AG08396 (cell line): ENCODE results near the gene TYSND1.
A peak's percentile ranks its signal among the peaks of the same experiment; 100 is the strongest.
"Not testable (repeated sequence)": the region's sequence is repeated elsewhere in the genome, so short reads cannot be mapped to it uniquely, and the experiment has no call there.

ENCODE experiments used
- DNase-seq: peaks from one replicate; pipeline ENCODE4 v3.0.0; 2012; ENCODE audit warnings: low spot score, mixed read lengths

TYSND1 gene

DNA sequence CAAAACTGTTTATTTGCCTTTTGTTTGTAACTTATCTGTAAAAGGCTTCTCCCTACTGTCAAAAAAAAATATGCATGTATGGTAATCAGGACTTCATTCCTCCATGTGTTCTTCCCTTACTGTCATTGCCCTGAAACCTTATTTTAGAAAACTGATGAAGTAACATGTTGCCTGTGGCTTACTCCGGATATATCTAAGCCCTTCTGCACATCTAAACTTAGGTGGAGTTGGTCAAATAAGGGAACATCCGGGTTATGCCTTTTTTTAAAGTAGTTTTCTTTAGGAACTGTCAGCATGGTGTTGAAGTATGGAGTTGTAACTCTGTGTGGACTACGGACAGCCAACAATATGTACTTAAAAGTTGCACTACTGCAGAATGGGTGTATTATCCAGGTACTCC is 17.7 kb upstream of the TYSND1 start:
- DNase-seq: no peak

- no peak for DNase-seq
Measured at GRCh38 chr10:70163448-70163847, 16.9 kb upstream of the TYSND1 start.

GRCh38 chr10:70162892-70163201 is 16.3 kb upstream of the TYSND1 start:
- no peak for DNase-seq

DNA sequence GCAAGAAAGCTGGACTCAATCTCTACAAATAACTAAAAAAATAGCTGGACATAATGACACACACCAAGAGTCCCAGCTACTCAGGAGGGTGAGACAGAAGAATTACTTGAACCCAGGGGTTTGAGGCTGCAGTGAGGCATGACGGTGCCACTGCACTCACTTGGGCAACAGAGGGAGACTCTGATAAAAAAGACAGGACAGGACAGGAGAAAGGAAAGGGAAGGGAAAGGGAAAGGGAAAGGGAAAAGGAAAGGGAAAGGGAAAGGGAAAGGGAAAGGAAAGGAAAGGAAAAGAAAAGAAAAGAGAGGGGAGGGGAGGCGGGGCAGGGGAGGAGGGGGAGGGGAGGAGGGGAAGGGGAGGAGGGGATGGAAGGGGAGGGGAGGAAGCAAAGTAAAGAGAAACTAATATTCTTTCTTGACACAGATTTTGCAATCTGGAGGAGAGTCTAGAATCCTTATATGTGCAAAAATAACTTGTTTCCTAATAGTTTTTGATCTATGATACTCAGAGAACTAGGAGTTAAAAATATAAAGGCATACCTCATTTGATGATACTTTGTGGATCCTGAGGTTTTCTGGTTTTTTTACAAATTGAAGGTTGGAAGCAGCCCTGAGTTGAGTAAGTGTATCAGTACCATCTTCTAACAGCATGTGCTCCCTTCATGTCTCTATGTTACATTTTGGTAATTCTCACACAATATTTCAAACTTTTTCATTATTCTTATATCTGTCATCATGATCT is 15.8 kb upstream of the TYSND1 start:
- no peak for DNase-seq

DNA sequence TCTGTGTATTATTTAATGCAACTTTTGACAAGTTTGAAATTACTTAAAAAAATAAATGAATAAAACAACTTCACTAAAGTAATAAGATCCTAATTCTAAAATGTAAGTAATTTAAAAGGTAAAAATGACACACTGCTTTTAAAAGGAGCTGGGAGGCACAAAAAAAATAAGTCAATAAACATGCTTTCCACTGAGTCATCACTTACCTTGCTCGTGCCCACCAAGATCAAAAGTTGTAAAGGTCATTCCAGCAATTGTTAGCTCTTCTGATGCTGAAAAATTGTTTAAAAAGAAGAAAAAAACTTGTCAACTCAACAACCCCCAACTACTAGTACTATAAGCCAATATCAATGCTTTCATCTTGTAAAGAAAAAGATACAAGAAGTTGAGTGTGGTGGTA is 14.3 kb upstream of the TYSND1 start:
- DNase-seq: no peak

DNA sequence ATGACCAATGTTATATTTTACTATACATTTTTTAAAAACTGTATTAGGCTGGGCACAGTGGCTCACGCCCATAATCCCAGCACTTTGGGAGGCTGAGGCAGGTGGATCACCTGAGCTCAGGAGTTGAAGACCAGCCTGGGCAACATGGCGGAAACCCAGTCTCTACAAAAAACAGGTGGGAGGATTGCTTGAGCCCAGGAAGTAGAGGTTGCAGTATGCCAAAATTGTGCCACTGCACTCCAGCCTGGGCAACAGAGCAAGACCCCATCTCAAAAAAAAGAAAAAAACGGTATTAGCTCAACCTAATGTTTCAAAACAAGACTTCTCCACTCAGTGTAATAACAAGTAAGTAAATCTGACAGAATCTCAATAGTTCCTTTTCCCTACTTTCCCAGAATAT is 12.9 kb upstream of the TYSND1 start:
- DNase-seq: not testable (repeated sequence)

DNA sequence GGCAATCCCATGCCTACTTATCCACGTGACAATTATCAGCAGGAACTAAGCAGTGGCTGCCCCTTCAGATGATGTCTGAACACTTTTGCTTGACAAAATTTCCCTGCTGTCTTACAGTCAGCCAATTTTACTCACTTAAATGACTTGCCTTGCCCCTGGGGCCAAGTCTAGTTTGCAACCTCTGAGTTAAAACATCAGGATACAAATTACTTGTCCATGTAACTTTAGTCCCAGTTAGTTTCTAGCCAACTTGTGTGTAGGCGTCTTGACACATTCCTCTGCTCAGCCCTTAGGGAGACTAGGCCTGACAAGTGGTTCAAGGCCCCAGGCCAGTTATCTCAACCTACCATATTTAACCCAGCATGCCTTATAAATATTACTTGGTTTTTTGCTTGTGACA is 11.6 kb upstream of the TYSND1 start:
- no peak for DNase-seq

- DNase-seq: no peak
Measured at GRCh38 chr10:70155255-70155838, 8.8 kb upstream of the TYSND1 start.

GRCh38 chr10:70148516-70148915 is 2.0 kb upstream of the TYSND1 start:
- DNase-seq: no peak

- DNase-seq: no peak
Measured at GRCh38 chr10:70147259-70147625, 742 bp upstream of the TYSND1 start.

DNA sequence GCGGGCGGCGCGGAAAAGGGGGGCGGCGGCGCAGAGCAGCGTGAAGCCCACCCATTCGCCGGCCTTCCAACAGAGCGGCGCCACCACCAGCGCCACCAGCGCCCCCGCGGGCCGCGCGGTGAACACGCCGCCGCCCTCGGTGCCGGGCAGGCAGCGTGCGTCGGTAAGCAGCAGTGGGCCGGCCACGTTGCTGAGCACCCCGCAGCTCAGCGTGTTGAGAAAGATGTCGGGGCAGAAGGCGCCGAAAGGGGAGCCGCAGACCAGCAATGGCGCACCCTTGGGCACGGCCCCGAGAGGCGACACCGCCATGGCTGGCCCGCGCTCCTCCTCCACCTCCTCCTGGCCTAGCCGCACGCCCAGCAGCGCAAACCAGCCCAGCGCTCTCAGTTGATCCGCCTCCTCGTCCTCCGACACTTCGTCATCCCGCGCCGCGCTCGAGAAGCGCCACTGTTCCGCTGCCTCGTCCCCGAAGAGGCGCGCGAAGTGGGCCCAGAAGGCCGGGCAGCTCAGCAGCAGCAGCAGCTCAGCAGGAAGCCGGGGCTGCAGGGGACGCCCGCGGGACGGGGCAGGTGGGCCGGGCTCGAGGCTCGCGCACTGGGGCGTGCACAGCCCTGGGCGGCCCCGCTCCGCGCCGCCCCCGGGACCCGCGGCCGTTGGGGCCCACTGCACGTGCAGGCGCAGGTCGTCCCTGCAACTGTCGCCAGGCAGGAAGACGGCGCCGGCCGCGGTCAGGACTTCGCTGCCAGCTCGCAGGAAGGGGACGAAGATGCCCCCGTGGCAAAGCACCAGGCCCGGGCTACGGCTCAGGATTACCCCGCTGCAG is 623 bp downstream of the TYSND1 start:
- peak; percentile 83 for DNase-seq

- no peak for DNase-seq
Measured at GRCh38 chr10:70145166-70145665, 1.3 kb downstream of the TYSND1 start.

GRCh38 chr10:70144372-70145110 is 2.0 kb downstream of the TYSND1 start:
- no peak for DNase-seq

DNA sequence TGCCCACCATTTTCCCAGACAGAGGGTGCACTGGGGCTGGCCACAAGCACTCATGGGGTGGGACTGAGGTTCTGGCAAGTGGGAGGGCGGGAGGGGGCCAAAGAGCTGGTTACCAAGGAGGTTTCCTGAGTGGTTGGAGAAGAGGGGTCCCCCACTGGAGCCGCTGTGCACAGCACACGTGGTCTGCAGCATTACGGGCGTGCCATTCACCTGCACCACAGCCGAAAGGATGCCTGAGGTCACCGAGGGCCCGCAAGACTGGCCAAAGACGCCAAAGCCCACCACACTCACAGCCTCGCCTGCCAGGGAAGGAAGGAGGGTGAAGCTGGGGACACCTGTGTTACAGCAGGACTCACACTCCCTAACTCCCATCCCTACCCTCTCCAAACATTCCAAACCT is 3.9 kb downstream of the TYSND1 start:
- no peak for DNase-seq

- no peak for DNase-seq
Measured at GRCh38 chr10:70140297-70140696, 6.2 kb downstream of the TYSND1 start.

DNA sequence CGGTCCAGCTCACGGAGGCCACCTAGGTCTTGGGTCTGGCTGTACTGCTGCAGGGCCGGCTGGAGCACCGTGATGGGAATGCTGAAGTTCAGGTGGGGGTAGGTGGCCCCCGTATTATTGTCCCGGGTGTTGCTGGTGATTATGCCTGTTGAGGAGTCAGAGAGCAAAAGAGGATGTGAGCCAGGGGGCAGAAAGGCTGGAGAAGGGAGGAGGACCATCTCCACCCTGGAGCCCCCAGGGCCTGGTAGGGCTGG is 6.6 kb downstream of the TYSND1 start:
- DNase-seq: no peak

DNA sequence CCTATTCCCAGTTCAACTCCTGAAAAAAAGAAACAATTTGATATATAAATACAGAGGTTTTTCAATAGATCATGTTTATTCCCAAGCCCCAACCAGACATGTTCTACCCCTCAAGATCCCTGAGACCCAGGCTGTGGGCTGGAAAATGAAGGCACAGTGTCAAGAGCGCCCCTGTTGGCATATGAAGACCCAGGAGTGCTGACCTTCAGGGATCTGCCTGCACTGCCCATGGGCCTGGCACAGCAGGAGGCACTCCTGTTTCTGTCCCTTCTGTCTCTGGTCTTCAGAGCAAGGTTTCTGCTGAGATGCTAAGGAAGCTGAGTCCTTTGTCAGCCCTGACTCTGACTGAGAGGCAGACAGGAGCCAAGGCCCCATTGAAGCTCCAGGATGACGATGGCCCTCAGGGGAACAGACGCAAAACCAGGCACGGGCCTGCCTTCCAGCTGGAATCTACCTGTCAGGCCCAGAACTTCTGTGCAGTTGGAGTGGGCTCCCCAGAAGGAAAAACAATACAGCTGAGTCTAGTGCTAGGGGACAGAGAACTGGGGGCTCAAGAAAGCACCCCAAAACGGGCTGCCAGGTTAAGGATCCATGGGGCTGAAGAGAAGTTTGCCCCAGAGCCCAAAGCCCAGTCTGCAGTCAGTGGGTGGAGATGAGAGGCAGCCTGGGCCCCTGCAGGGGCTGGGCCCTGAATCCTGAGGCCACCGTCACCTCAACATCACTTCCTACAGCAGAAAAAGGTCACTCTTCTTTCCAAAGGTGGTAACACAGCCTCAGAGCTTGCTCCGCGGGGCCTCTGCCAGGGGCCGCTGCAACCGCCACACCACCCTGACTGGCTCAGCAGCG is 7.1 kb downstream of the TYSND1 start:
- no peak for DNase-seq

DNA sequence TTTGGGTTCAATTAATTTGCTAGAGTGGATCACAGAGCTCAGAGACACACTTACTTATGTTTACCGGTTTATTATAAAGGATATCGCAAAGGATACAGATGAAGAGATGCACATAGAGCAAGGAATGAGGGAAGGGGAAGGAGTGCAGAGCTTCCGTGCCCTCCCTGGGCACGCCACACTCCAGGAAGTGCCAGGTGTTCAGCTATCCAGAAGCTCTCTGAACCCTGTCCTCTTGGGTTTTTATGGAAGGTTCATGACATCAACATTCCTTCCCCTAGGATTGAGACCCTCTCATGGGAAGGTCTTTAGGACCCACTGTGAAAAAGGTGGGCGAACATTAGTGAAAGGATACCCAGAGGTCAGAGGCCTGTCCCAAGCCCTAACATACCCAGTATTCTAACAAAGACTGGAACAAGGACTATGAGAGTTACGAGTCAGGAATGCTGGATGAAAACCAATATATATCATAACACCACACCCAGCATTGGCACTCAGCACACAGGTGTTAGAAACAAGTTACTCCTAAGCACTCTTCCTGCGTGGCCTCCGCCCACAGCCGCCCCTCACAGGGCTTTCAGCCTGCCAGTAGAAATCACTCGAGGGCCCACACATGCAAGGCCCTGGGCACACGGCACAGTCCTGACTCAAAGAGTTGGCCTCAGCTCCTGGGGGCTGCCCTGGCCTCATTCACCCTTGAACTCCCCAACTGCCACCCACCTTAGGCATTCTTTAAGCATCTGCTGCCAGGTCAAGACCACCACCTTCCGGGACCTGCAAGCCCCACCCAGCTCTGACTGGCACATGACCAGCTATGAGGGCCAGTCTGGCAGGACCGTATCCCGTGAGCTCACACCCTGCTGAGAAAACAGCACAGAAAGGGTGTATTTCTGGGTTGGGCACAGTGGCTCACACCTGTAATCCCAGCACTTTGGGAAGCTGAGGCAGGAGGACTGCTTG is 8.3 kb downstream of the TYSND1 start:
- DNase-seq: no peak

- DNase-seq: no peak
Measured at GRCh38 chr10:70137135-70137534, 9.4 kb downstream of the TYSND1 start.

- no peak for DNase-seq
Measured at GRCh38 chr10:70135684-70136083, 10.8 kb downstream of the TYSND1 start.

- no peak for DNase-seq
Measured at GRCh38 chr10:70135046-70135445, 11.5 kb downstream of the TYSND1 start.
